ENCODE results near the gene ABHD13. TPM values are rescaled to one million over a fixed set of nuclear protein-coding genes. Genes with fewer than 3 reads are reported as not detected.
"Not testable (repeated sequence)": the region's sequence is repeated elsewhere in the genome, so short reads cannot be mapped to it uniquely, and the experiment has no call there.

The ABHD13 gene
- total and polyA plus RNA-seq, 12 donors: 3.1 to 5.9 (median 4.4) TPM

DNA sequence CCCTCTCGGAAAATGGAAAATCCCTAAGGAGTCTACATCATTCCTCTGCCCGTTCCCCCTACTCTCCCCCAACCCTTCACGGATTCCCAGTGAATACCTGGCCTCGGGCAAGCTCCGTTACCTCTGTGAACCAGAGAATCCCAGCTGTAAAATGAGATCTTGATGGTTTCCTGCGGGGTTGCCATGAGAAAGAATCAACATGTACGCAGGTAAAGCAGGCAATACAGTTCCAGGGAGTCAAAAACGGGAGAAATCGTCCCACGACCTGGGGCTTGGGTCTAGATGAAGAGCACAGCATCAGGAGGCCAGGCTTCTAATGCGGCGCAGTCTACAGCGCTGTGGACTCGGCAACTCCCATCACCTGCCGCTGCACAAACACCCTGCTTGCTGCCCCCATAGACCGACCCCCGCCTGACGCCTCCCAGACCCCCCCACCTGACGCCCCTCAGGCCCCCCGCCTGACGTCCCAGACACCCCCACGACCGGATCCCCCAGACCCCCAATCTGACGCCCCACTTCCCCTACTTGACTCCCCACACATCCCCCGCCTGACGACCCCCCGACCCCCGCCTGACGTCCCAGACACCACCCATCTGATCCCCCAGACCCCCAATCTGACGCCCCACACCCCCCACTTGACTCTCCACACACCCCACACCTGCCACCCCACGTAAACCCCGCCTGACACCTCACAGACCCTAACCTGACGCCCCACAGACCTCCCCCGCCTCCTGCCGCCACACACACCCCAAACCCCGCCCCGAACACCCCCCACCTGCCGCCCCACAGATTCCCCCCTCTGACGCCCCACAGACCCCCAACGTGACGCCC lies 3.5 kb upstream of the ABHD13 start:
- Histone ChIP-seq H3K4me3 (peak overlapping the region in 9 of 10 donors; percentile 7 to 60 (median 38)), H3K36me3 (peaks cover 0 to 20% (median 12%) of the 10 kb centered on the region in 9 donors), H3K9me3 (peaks cover 0 to 9% (median 0%) of the 10 kb centered on the region in 11 donors), H3K4me1 (peaks cover 0 to 44% (median 40%) of the 10 kb centered on the region in 9 donors), H3K27ac (peak overlapping the region in 1 of 10 donors; percentile 11), H3K27me3 (no peaks in the 10 kb centered on the region)
- peak; percentile 11 to 17 for DNase-seq
- no peak for TF ChIP-seq CTCF (IDR thresholded peaks at IDR 0.05)
- intact Hi-C loops (cut with DNase I): no loop called here
- WGBS, 2 donors: 8 to 11% methylated on average over 36 to 41 of the region's 41 CpGs
- no peak for ATAC-seq

GRCh38 chr13:108215436-108215835 lies 2.8 kb upstream of the ABHD13 start, which contains the start of gene LIG4:
TSS of gene LIG4 (minus strand) at chr13:108215536. CDS start at chr13:108211268, 4,268 bp downstream.
- peaks cover 0 to 51% (median 46%) of the 10 kb centered on the region in 9 donors for H3K4me1 ChIP-seq
- no peak for TF ChIP-seq CTCF (IDR thresholded peaks at IDR 0.05)
- WGBS, 2 donors: 0 to 1% methylated on average over 23 to 25 of the region's 26 CpGs
- peak; percentile 83 to 90 (median 88) for ATAC-seq
- peak within 1 kb of the TSS in 9 of 10 donors; percentile 31 to 60 (median 55) for H3K4me3 ChIP-seq
- peak; percentile 91 to 93 for DNase-seq
- intact Hi-C loops (cut with DNase I): no loop called here
- H3K27me3 ChIP-seq: no peaks in the 10 kb centered on the region
- peaks cover 0 to 12% (median 8%) of the 10 kb centered on the region in 9 donors for H3K36me3 ChIP-seq
- peaks cover 0 to 6% (median 0%) of the 10 kb centered on the region in 11 donors for H3K9me3 ChIP-seq
- peak within 1 kb of the TSS in 8 of 10 donors; percentile 52 to 80 (median 71) for H3K27ac ChIP-seq

GRCh38 chr13:108217307-108218043 lies 717 bp upstream of the ABHD13 start:
- H3K27me3 ChIP-seq; H3K9me3 ChIP-seq; intact Hi-C loops (cut with DNase I); DNase-seq; H3K36me3 ChIP-seq: not testable (repeated sequence)
- WGBS, 2 donors: 70 to 71% methylated on average over 27 of the region's 27 CpGs
- Histone ChIP-seq H3K27ac (peak overlapping the region; percentile 42 to 95 (median 91)), H3K4me3 (peak overlapping the region; percentile 87 to 98 (median 96)), H3K4me1 (peaks cover 0 to 71% (median 58%) of the 10 kb centered on the region in 9 donors)
- ATAC-seq: peak in 4 of 8 donors; percentile 1 to 17 (median 4)

DNA sequence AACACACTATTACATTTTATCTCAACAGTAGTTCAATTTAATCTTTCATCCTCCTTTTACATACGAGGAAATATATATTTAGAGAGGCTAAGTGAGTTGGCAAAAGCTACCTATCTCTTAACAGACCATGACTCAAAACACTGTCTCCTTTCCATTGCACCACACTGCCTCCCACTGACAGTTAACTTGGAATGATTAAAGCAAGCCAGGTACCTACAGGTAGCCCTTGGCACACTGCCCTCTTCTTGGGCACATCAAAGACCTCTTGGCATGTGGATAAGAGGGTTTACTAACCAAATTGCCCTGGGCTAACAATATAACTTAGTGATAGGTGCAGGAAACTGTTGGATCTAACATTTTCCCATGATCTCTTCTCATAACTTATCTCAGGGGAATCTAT lies 1.8 kb downstream of the ABHD13 start:
- Histone ChIP-seq H3K36me3 (no peaks in the 10 kb centered on the region), H3K4me3 (peak overlapping the region in 6 of 10 donors; percentile 87 to 98 (median 98)), H3K9me3 (no peaks in the 10 kb centered on the region), H3K27ac (peak overlapping the region in 6 of 10 donors; percentile 0 to 95 (median 56)), H3K4me1 (peaks cover 0 to 86% (median 71%) of the 10 kb centered on the region in 9 donors), H3K27me3 (no peaks in the 10 kb centered on the region)
- no peak for ATAC-seq
- no peak for TF ChIP-seq CTCF (IDR thresholded peaks at IDR 0.05)
- intact Hi-C loops (cut with DNase I): loop anchor here in 2 of 10 donors (10.0 kb wide), 2 partner anchors 55 to 105 kb away; no protein-coding TSS in a partner anchor
- DNase-seq: no peak
- 9 to 31% methylated on average over 1 of the region's 1 CpG for WGBS, 2 donors

Data from heart right ventricle (tissue), 16 donors.